Muscle of back (tissue), 13 donors: ENCODE results near the gene PINK1. TPM values are rescaled to one million over a fixed set of nuclear protein-coding genes. Genes with fewer than 3 reads are reported as not detected.

ENCODE experiments used
- DNase-seq, 3 donors: peaks; one replicate each; pipeline versions ENCODE4 v3.0.0 to v3.0.0-alpha.2; 2013
- long read RNA-seq, 9 donors: transcript quantifications; one replicate each; lab custom pipeline, GENCODE V29; 2026
- polyA plus RNA-seq, 10 donors: library from polyadenylated mRNA; unstranded; fragments of 120-200 nt; gene quantifications; one replicate each; pipeline ENCODE4 v1.2.1, GENCODE V29; 2013; ENCODE audit not compliant: insufficient read length in 10 of 10

The PINK1 gene
- polyA plus RNA-seq = 10 to 100 TPM; 36.7 to 45.7 (median 39.4) TPM
- long read RNA-seq, donor 1, transcript PINK1-201 (8 exons, 2,660 nt) = major isoform, 18 of 137 reads
- long read RNA-seq, donor 1, partial matches to known transcripts = 52 of 137 reads
- long read RNA-seq, donor 1, other reads (novel, unspliced or antisense) = 66 of 137 reads
- long read RNA-seq, donor 2, transcript PINK1-201 (8 exons, 2,660 nt) = major isoform, 12 of 14 reads
- long read RNA-seq, donor 2, partial matches to known transcripts = 0 of 14 reads
- long read RNA-seq, donor 2, other reads (novel, unspliced or antisense) = 0 of 14 reads
- long read RNA-seq, donor 3 = 0 reads
- long read RNA-seq, donor 4, transcript PINK1-201 (8 exons, 2,660 nt) = major isoform, 12 of 18 reads
- long read RNA-seq, donor 4, partial matches to known transcripts = 5 of 18 reads
- long read RNA-seq, donor 4, other reads (novel, unspliced or antisense) = 0 of 18 reads
- long read RNA-seq, donor 5, transcript PINK1-201 (8 exons, 2,660 nt) = major isoform, 12 of 170 reads
- long read RNA-seq, donor 5, partial matches to known transcripts = 157 of 170 reads
- long read RNA-seq, donor 5, other reads (novel, unspliced or antisense) = 0 of 170 reads
- long read RNA-seq, donor 6, transcript PINK1-201 (8 exons, 2,660 nt) = major isoform, 10 of 160 reads
- long read RNA-seq, donor 6, partial matches to known transcripts = 150 of 160 reads
- long read RNA-seq, donor 6, other reads (novel, unspliced or antisense) = 0 of 160 reads
- long read RNA-seq, donor 7, transcript PINK1-201 (8 exons, 2,660 nt) = major isoform, 9 of 15 reads
- long read RNA-seq, donor 7, partial matches to known transcripts = 6 of 15 reads
- long read RNA-seq, donor 7, other reads (novel, unspliced or antisense) = 0 of 15 reads
- long read RNA-seq, donor 8, transcript PINK1-201 (8 exons, 2,660 nt) = major isoform, 7 of 123 reads
- long read RNA-seq, donor 8, partial matches to known transcripts = 63 of 123 reads
- long read RNA-seq, donor 8, other reads (novel, unspliced or antisense) = 53 of 123 reads
- long read RNA-seq, donor 9, partial matches to known transcripts = 0 of 2 reads
- long read RNA-seq, donor 9, other reads (novel, unspliced or antisense) = 0 of 2 reads

- DNase-seq = peak; percentile 51 to 84 (median 73)
These were observed at the start of gene PINK1 for GRCh38 chr1:20633190-20634064. Gene PINK1, plus strand, starts transcription at chr1:20633458. Its CDS starts 91 bp downstream, at chr1:20633549.

GRCh38 chr1:20584890-20585289 is 48.4 kb upstream of the PINK1 start:
- DNase-seq = no peak

- peak in 1 of 3 donors; percentile 11 for DNase-seq
These were observed 46.2 kb upstream of the PINK1 start for GRCh38 chr1:20586953-20587660.

- peak in 1 of 3 donors; percentile 42 for DNase-seq
These were observed 45.6 kb upstream of the PINK1 start for GRCh38 chr1:20587661-20588053.

GRCh38 chr1:20588634-20589225 is 44.5 kb upstream of the PINK1 start, which contains the start of gene CDA:
Gene CDA, plus strand, starts transcription at chr1:20589097. Its CDS starts 33 bp downstream, at chr1:20589130.
- DNase-seq = no peak

GRCh38 chr1:20589331-20590278 is 43.7 kb upstream of the PINK1 start:
- peak; percentile 38 to 79 (median 38) for DNase-seq

- no peak for DNase-seq
These were observed 42.9 kb upstream of the PINK1 start for GRCh38 chr1:20590306-20590777.

- DNase-seq = no peak
These were observed 39.5 kb upstream of the PINK1 start for GRCh38 chr1:20593756-20594155.

- DNase-seq = no peak
These were observed 38.5 kb upstream of the PINK1 start for GRCh38 chr1:20594746-20595145.

GRCh38 chr1:20596106-20596505 is 37.2 kb upstream of the PINK1 start:
- no peak for DNase-seq

GRCh38 chr1:20597650-20598049 is 35.6 kb upstream of the PINK1 start:
- no peak for DNase-seq

GRCh38 chr1:20600156-20600555 is 33.1 kb upstream of the PINK1 start:
- DNase-seq = no peak

- DNase-seq = no peak
These were observed 32.0 kb upstream of the PINK1 start for GRCh38 chr1:20601129-20601825.

GRCh38 chr1:20602851-20603450 is 30.3 kb upstream of the PINK1 start:
- DNase-seq = no peak

- DNase-seq = peak in 1 of 3 donors; percentile 82
These were observed 29.5 kb upstream of the PINK1 start for GRCh38 chr1:20603504-20604464.

- no peak for DNase-seq
These were observed 28.6 kb upstream of the PINK1 start for GRCh38 chr1:20604678-20605077.
